ENCODE data around the gene POU6F2. TPM values are rescaled to one million over a fixed set of nuclear protein-coding genes. Genes with fewer than 3 reads are reported as not detected.

Gene POU6F2
- total RNA-seq, 1 experiment from 2014 or later, result not detected

GRCh38 chr7:39238234-39238869 is 260.6 kb downstream of the POU6F2 start:
- Histone ChIP-seq H3K36me3 (ENCODE audit: control insufficient read depth, insufficient read depth, low read length) (no peaks in the 10 kb centered on the region), H3K27ac (ENCODE audit: low read length) (no peak overlapping the region), H3K4me3 (ENCODE audit: low read depth in 2 of 2, low read length in 2 of 2) (no peak overlapping the region), H3K27me3 (ENCODE audit: control insufficient read depth, insufficient read depth, low read length) (no peaks in the 10 kb centered on the region), H3K4me1 (ENCODE audit: control insufficient read depth, insufficient read depth, low read length) (no peaks in the 10 kb centered on the region), H3K9me3 (ENCODE audit: control insufficient read depth, insufficient read depth, low read depth, low read length) (no peaks in the 10 kb centered on the region)
- POLR2A ChIA-PET, result no interaction called here
- ATAC-seq (no peak), DNase-seq (ENCODE audit: low read depth, low spot score) (no peak)
- intact Hi-C loops (cut with micrococcal nuclease; ENCODE audit: unreplicated experiment), result no loop called here
- in situ Hi-C loops (cut with HindIII; ENCODE audit: low pct_unique_long_range_greater_than_20kb, low sequenced_read_pairs), result no loop called here
- BruUV-seq (replicated peaks), result no TSS peak
- no peak for TF ChIP-seq TCF7L2 (IDR thresholded peaks at IDR 0.05; ENCODE audit: low read depth, low read length)
- TF ChIP-seq SIN3A (IDR thresholded peaks at IDR 0.05; ENCODE audit: borderline replicate concordance, insufficient read depth, low read depth, low read length), result no peak
- no peak for TF ChIP-seq CTCF (IDR thresholded peaks at IDR 0.05)
- TF ChIP-seq POLR2AphosphoS5 (IDR thresholded peaks at IDR 0.05; ENCODE audit: low read depth, low read length), result no peak
- no peak for TF ChIP-seq REST (IDR thresholded peaks at IDR 0.05; ENCODE audit: insufficient read depth in 1 of 2, low read depth in 2 of 2, low read length in 1 of 2)
- CTCF ChIA-PET, result no interaction called here

GRCh38 chr7:39240864-39241263 is 263.2 kb downstream of the POU6F2 start:
- DNase-seq (ENCODE audit: low read depth, low spot score) (no peak), ATAC-seq (no peak)
- in situ Hi-C loops (cut with HindIII; ENCODE audit: low pct_unique_long_range_greater_than_20kb, low sequenced_read_pairs) (no loop called here), intact Hi-C loops (cut with micrococcal nuclease; ENCODE audit: unreplicated experiment) (no loop called here)
- Histone ChIP-seq H3K4me3 (ENCODE audit: low read depth in 2 of 2, low read length in 2 of 2) (no peak overlapping the region), H3K27ac (ENCODE audit: low read length) (no peak overlapping the region), H3K9me3 (ENCODE audit: control insufficient read depth, insufficient read depth, low read depth, low read length) (no peaks in the 10 kb centered on the region), H3K36me3 (ENCODE audit: control insufficient read depth, insufficient read depth, low read length) (no peaks in the 10 kb centered on the region), H3K4me1 (ENCODE audit: control insufficient read depth, insufficient read depth, low read length) (no peaks in the 10 kb centered on the region), H3K27me3 (ENCODE audit: control insufficient read depth, insufficient read depth, low read length) (no peaks in the 10 kb centered on the region)
- no peak for TF ChIP-seq POLR2AphosphoS5 (IDR thresholded peaks at IDR 0.05; ENCODE audit: low read depth, low read length)
- TF ChIP-seq CTCF (IDR thresholded peaks at IDR 0.05), result no peak
- TF ChIP-seq SIN3A (IDR thresholded peaks at IDR 0.05; ENCODE audit: borderline replicate concordance, insufficient read depth, low read depth, low read length), result no peak
- no peak for TF ChIP-seq TCF7L2 (IDR thresholded peaks at IDR 0.05; ENCODE audit: low read depth, low read length)
- TF ChIP-seq REST (IDR thresholded peaks at IDR 0.05; ENCODE audit: insufficient read depth in 1 of 2, low read depth in 2 of 2, low read length in 1 of 2), result no peak
- no TSS peak for BruUV-seq (replicated peaks)
- POLR2A ChIA-PET, result no interaction called here
- CTCF ChIA-PET, result no interaction called here
